Measurements from ENCODE around the gene MOV10. TPM values are rescaled to one million over a fixed set of nuclear protein-coding genes. Genes with fewer than 3 reads are reported as not detected.

MOV10 gene
- total and polyA plus RNA-seq, 2 of the 8 experiments (the other 6 are each of a cell fraction or from before 2014, with no cell fraction given): 57.3 to 109 TPM

DNA sequence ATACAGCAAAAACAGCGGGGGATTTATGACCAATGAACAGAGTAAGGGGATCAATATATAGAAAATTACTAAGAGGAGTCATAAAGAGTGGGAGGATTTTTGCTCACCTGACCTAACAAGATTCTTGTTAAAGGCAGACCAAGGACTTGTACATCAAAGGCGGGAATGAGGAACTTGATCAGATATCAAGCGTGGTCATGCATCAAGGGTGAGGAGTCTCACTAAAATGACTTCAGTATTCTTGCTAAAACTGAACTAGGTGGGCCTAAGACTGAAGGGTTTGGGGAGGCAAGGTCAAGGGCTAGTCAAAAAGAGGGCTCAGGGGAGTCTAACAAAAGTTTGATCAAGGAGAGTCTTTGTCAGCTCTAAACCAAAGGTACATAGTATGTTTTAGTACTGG lies 2.1 kb downstream of the MOV10 start (continued):
- TF ChIP-seq ZNF274 (IDR thresholded peaks at IDR 0.05; ENCODE audit: borderline replicate concordance, extremely low read depth, low read length) (no peak), FOSL1 (IDR thresholded peaks at IDR 0.05; ENCODE audit: insufficient read depth, low read depth, low read length) (no peak), BCL11A (IDR thresholded peaks at IDR 0.05; ENCODE audit: low read depth in 2 of 2, low read length in 2 of 2) (no peak), GTF2F1 (IDR thresholded peaks at IDR 0.05; ENCODE audit: borderline replicate concordance, low read depth, low read length) (no peak), PHF8 (conservative IDR thresholded peaks at IDR 0.05; ENCODE audit: low read depth, low read length) (no peak), EGR1 (IDR thresholded peaks at IDR 0.05; ENCODE audit: borderline replicate concordance, low read depth, low read length) (no peak)
